AG20443 (cell line): ENCODE results near the gene MYOM3.

Experiments used
- DNase-seq: peaks from one replicate; pipeline ENCODE4 v3.0.0; 2012; ENCODE audit warnings: low spot score, mixed read lengths

MYOM3 gene

DNA sequence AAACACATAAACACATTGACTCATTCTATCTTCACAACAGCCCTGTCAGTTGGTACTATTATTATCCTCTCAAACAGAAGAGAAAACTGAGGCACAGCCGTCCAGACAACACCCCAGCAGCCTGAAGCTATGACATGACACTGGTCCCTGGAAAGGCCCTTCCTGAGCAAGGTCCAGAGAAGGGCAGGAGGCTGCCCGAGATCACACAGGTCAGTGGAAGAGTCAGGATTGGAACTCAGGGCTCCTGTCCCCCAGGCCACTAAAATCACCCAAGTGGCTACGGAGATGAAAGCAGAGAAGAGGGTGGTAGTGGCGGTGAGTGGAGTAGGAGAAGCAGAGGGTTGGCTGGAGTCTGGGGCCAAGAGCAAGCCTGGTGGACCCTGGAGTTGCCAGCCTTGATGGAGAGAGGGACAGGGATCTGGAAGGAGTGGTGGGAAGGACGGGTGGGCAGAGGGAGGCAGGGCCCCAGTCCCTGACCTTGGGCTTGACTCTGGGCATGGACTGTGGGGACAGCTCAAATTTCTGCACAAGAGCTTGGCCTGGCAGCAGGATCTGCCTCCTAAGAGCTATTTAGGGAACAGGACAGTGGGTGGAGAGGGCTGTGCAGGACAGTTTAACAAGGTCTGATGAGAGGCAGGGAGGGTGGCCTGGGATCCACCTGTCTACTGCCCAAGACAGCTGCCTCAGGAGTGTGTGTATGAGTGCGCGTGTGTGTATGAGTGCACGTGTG is 15.8 kb downstream of the MYOM3 start:
- DNase-seq = no peak

DNA sequence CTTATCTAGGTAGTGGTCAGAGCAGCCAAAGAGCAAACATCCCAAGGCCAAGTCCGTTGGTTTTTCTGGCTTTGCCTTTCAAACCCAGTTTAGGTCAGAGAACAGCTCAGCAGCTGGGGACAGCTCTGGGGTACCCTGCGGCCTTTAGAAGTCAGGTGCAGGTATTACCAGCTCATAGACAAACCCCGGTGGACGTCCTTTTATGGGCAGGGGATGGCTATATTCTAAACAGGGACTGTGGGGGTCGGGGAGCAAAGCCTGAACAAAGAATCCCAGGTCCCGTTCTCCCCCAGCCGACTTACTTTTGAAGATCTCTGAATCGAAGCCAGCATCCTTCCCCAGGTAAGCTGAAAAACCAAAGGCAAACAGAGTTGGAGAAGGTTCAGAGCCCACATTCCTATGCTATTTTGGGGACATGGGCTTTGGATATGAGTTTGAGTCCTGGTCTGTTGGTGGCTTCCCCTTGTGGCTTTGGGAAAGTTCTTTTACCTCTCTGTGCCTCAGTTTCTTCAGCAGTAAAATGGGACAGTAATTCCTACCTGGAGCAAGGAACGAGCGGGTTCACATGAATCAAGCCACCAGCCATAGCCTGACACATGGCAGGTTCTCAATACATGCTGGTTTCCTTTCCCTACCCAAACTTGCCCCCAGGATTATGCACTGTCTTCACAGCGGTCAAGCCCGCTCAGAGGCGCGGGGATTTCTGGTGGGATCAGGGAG is 16.6 kb downstream of the MYOM3 start:
- no peak for DNase-seq

DNA sequence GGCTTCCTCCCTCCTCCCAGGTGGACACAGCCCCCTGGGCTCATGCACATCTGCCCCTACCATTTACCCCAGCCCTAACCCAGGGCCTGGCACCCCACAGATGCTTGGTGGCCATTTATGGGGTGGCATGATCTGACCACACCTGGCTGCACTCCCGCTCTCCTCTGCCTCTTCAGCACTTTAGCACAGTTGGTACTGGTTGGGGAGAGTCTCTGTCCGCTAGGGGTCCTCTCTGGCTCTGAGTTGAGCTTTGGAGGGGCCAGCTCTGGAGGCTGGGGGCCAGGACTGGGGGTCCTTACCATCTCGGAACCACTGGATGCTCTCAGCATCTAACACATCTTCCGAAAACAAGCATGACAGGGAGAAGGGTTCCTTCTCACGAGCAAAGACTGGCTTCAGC is 17.4 kb downstream of the MYOM3 start:
- DNase-seq = no peak

GRCh38 chr1:24093732-24094131 is 18.2 kb downstream of the MYOM3 start:
- no peak for DNase-seq

DNA sequence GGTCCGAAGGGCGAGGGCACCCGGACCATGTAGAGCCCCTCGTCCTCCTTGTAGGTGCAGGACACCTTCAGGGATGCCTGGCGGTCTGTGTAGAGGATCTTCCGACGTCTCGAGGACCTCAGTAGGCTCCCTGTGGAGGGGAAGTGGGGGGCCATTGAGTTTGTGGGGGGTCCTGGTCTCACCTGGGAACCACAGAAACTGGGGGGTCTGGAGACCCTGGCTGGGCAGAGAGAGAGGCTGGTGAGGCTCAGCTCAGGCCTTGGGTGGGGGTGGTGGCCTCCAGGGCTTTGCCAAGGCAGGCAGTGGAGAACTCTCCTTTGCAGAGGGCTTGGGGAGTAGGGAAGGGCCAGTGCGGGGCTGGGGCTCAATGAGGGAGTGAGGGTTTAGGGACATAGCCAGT is 19.0 kb downstream of the MYOM3 start:
- no peak for DNase-seq

DNA sequence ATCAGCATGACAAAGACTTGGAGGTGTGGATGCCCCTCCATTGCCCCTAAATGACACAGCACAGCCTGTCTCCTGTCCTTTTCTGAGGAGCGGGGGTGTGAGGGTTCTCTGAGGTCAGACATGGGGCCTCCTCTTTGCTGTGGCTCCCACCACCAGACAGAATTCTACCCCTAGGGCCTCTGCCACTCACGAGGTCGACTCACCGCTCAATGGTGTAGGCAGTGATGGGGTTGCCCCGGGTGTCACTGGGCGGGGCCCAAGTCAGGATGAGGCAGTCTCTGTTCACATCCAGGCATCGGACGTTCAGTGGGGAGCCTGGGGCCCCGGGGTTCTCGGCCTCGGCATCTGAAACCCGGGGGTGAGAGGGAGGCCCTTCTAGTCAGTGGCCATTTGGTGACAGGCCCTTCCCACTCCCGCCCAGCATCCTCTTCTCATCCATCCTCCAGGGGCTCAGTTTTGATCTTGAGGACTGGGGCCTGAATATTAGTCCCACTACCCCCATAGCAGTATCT is 19.9 kb downstream of the MYOM3 start:
- no peak for DNase-seq

- DNase-seq = no peak
Observed at GRCh38 chr1:24090736-24091135, 21.2 kb downstream of the MYOM3 start.

GRCh38 chr1:24089743-24090555 is 22.0 kb downstream of the MYOM3 start:
- no peak for DNase-seq

DNA sequence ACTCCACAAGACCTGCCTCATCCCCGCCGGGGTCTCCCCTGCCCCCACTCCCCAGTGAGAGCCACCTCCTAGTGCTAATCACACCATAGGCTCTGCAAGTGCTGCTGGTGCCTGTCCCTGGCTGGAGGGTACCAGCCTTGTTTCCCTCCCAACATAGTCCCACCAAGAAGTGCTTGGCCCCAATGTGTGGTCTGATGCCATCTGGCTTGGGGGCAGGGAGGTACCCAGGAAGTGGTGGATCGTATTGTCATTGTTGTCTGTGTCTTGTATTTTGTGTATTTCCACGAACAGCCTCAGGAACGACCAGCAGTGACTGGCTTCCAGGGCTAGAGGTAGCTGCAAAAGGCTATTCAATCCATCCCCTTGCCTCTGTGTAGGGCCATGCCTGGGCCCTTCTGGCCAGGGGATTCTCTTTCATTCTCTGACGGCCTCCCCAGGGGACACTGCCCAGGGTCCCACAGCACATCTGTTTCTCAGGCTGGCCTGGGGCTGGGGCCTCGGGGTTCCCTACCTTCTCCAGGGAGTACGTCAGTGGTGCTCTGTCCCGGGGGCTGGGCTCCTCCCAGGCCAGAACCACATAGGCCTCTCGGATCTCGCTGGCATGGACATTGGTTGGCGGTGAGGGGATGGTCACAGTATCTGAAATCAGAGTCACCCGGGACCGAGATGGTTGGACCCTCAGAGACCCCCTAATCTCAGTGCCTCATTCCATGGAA is 22.8 kb downstream of the MYOM3 start:
- DNase-seq = no peak

GRCh38 chr1:24086466-24086865 is 25.5 kb downstream of the MYOM3 start:
- DNase-seq = no peak

GRCh38 chr1:24085546-24085945 is 26.4 kb downstream of the MYOM3 start:
- DNase-seq = peak; percentile 82

DNA sequence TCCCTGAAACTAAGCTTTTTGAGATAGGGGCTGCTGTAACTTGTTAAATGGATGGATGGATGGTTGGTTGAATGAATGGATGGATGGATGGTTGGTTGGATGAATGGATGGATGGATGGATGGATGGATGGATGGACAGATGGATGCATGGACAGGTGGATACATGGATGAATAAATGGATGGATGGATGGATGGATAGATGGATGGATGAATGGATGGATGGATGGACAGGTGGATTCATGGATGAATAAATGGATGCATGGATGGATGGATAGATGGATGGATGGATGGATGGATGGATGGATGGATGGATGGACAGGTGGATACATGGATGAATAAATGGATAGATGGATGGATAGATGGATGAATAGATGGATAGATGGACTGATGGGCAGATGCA is 26.9 kb downstream of the MYOM3 start:
- no peak for DNase-seq

DNA sequence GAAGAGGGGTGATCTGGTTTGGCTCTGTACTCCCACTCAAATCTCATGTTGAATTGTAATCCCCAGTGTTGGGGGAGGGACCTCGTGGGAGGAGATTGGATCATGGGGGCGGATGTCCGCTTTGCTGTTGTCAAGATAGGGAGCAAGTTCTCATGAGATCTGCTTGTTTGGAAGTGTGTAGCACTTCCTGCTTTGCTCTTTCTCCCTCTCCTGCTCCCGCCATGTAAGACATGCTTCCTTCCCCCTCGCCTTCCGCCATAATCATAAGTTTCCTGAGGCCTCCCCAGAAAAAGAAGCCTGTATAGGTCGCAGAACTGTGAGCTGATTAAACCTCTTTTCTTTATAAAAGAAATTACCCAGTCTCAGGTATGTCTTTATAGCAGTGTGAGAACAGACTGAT is 27.9 kb downstream of the MYOM3 start:
- DNase-seq = no peak

DNA sequence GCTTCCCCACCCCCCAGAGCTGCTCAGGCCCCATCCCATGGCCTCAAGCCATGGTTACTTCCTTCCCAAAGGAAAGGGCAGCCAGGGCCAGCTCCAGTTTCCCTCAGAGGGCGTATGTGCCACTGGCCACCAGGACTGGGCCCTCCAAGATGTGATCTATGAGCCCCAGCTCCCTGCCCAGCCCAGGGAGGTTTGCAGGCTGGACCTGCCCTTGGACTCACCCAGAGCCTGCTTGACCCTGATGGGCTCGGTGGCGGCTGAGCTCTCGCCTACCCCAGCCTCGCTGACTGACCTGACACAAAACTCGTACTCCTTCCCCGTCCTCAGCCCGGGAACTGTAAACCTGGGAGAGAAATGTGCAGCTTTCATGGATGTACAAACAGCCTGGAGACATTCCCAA is 29.6 kb downstream of the MYOM3 start:
- DNase-seq = no peak

DNA sequence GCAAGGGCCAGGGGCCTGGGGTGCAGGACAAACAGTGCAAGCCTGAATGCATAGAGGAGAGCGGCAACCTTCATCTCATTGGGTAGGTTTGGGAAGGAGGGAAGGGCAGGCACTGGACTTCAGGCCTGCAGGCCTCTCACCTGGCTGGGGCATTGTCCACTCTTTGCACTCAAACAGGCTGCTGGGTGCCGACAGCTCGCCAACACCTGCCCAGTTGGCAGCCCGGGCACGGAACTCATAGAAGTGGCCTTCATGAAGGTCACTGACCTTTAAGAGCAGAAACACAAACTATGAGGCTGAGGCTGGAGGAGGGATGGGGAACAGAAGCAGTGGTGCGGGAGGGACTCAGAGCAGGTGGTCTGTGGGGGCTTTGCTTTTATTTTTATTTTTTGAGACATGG is 30.7 kb downstream of the MYOM3 start:
- DNase-seq = no peak

- DNase-seq = no peak
Observed at GRCh38 chr1:24080131-24080530, 31.8 kb downstream of the MYOM3 start.

DNA sequence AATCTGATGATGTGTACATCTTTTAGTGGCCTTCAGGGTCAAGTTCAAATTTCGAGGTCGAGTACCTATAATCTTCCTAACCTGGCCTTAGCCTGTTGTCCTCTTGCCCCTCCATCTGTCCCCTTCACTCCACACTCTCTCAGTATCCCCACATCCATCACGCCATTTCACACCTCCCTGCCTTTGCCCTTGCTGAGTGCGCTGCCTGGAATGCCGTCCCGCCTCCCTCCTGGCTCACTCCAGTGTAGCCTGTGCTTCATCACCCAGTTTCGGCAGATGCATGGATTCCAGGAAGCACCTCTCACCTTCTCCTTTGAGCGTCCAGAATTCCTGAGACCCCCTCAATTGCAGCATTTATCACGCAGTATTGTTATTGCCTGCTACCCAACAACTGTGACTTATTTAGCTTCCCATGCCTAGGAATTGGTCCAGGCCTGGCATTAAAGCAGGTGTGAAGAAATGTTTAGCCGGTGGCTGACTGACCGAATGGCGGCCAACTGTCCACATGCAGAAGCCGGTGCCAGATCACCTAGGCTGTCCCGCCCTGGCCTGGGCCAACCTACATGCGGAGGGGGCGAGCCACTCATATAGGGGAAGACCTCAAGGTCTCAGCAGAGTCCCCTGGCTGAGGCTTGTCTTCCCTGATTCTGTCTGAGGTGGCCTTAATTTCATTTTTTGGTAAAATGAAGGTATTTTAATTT is 34.5 kb downstream of the MYOM3 start:
- no peak for DNase-seq

DNA sequence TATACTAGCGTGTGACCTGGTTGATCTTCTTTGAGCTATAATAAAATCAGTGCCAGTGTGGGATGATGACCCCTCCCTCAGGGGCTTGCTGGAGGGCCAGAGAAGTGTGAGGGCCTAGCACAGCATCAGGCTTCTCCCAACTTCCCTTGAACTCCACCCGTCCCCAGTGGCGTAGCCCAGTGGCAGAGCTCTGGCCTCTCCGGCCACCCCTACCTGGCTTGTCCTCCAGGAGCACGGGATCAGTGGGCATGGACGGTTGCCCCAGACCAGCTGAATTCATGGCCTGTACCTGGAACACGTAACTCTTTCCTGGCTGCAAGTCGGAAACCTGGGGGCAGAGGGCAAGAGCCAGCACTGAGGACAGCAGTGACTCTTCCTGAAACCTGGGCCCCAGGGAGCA is 36.0 kb downstream of the MYOM3 start:
- DNase-seq = no peak

DNA sequence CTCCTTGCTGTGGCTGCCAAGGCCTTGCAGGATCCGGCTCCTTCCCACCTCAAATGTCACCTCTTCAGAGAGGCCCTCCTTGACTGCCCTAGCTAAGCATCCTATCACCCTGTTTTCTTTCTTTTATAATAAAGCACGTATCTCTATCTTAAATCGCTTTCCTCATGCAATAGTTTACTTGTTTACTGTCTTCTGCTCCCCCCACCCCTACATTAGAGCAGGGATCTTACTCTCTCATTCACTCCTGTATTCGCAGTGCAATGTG is 36.4 kb downstream of the MYOM3 start:
- no peak for DNase-seq

DNA sequence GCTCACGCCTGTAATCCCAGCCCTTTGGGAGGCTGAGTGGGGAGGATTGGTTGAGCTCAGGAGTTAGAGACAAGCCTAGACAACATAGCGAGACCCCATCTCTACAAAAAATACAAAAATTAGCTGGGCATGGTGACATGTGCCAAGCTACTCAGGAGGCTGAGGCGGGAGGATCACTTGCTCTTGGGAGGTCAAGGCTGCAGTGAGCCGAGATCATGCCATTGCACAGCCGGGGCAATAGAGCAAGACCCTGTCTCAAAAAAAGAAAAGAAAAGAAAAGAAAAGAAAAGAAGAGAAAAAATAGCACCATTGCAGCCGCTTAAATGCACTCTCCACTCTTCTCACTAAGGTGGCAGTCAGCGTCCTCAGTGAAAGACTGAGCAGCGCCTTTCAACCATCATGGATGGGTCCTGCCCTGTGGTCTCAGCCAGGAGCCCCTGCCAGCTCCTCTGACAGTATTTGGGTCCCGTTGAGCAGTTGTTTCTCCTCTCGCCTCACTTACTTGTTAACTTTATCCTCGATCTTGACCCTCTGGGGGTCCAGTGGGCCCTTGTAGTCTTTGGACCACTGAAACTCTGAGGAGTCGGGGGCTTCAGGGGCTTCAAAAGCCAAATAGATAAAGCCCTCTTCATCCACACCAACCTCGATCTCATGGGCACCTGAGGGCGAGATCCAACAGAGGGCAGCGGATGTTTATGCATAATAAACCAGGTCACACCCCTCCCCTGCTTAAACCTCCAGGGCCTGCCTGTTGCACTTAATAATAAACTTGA is 36.9 kb downstream of the MYOM3 start:
- DNase-seq = no peak

DNA sequence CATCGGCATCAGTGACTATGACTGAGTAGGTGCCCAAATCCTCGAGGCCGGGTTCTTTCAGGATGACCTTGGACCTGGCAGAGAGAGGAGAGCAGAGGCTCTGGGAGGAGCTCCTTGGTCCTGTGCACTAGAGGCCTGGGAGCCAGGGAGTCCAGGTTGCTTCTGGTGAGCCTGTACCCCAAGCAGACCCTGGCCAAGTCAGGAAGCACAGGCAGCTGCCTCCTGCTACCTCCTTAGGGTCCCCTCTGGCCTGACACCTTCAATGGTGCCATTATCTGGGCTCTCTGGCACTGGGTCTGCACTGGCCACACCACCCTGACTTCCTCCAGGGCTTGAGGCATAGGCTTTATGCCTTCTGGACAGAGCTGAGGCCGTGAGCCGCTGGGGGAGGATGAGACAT is 37.7 kb downstream of the MYOM3 start:
- DNase-seq = no peak
